ENCODE measurements around the gene ZNF579. TPM values are rescaled to one million over a fixed set of nuclear protein-coding genes. Genes with fewer than 3 reads are reported as not detected.

The ZNF579 gene
- polyA plus RNA-seq, 1 donor from 2014 or later, result 7.4 TPM

DNA sequence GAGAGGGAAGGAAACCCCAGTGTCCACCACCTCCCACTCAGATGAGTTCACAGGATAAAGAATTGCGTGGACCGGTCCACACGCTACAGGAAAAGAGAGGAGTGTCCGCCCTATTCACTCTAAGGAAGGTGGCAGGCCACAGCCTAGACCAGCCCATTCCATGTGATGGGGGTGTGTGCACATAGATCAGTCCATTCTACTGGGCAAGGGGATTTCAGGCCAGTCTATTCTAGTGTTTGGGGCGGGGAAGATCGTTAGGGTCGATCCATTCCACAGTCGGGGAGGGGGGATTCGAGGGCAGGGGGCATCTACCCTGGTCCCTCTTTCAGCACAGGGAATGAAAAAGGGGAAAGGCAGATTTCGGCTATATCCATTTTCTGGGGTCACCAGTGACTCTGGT lies 10.9 kb upstream of the ZNF579 start:
- no peaks in the 10 kb centered on the region for H3K27me3 ChIP-seq (ENCODE audit: insufficient read depth, low read depth, low read length)
- no peak overlapping the region for H3K4me3 ChIP-seq (ENCODE audit: low read length)
- TF ChIP-seq SMC3 (conservative IDR thresholded peaks at IDR 0.05; ENCODE audit: poor library complexity) (no peak), POLR2AphosphoS5 (IDR thresholded peaks at IDR 0.05) (no peak), RAD21 (conservative IDR thresholded peaks at IDR 0.05) (no peak), REST (IDR thresholded peaks at IDR 0.05; ENCODE audit: borderline replicate concordance) (no peak), MXI1 (conservative IDR thresholded peaks at IDR 0.05; ENCODE audit: poor library complexity, severe bottlenecking) (no peak), CTCF (IDR thresholded peaks at IDR 0.05; ENCODE audit: poor library complexity, severe bottlenecking) (no peak), EP300 (conservative IDR thresholded peaks at IDR 0.05; ENCODE audit: poor library complexity, severe bottlenecking) (no peak), EZH2 (IDR thresholded peaks at IDR 0.05; ENCODE audit: borderline replicate concordance, insufficient read depth, low read length, poor library complexity, severe bottlenecking) (no peak)
- no peak overlapping the region for H2AFZ ChIP-seq (ENCODE audit: low read depth, low read length)
- H3K9me3 ChIP-seq (ENCODE audit: low read length), result no peaks in the 10 kb centered on the region
- H4K20me1 ChIP-seq (ENCODE audit: insufficient read depth), result no peaks in the 10 kb centered on the region
- H3F3A ChIP-seq (ENCODE audit: insufficient read depth, low read length, poor library complexity, severe bottlenecking), result no peaks in the 10 kb centered on the region
- no peak overlapping the region for H3K27ac ChIP-seq (ENCODE audit: low read length)
- H3K9ac ChIP-seq (ENCODE audit: low read length), result no peak overlapping the region
- no peaks in the 10 kb centered on the region for H3K79me2 ChIP-seq (replicated peaks; ENCODE audit: insufficient read depth, low read length)
- no peaks in the 10 kb centered on the region for H3K9me2 ChIP-seq (ENCODE audit: insufficient read depth, low read length)
- H3K36me3 ChIP-seq (ENCODE audit: insufficient read depth, low read length), result peaks cover 6% of the 10 kb centered on the region
- no peak overlapping the region for H3K4me2 ChIP-seq (ENCODE audit: low read length)

DNA sequence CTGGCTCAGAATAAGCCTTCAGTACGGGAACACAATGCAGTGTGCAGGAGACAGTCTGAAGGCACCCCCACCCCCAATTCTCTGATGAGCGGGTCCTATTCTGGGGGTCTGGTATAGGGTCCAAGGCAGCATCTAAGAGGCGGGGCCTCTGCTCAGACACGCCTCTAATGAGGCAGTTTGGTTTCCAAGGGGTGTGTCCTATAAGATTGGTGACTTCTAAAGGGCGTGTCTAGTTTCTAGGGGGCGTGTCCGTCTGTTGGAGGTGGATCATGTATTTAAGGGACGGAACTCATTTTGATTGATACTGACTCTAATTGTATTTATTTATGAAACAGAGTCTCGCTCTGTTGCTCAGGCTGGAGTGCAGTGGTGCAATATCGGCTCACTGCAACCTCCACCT lies 10.0 kb upstream of the ZNF579 start:
- Histone ChIP-seq H3K9me3 (ENCODE audit: low read length) (no peaks in the 10 kb centered on the region), H3K9me2 (ENCODE audit: insufficient read depth, low read length) (no peaks in the 10 kb centered on the region), H3K9ac (ENCODE audit: low read length) (no peak overlapping the region), H3K36me3 (ENCODE audit: insufficient read depth, low read length) (peaks cover 6% of the 10 kb centered on the region), H3F3A (ENCODE audit: insufficient read depth, low read length, poor library complexity, severe bottlenecking) (no peaks in the 10 kb centered on the region), H3K27ac (ENCODE audit: low read length) (no peak overlapping the region), H3K79me2 (replicated peaks; ENCODE audit: insufficient read depth, low read length) (no peaks in the 10 kb centered on the region), H3K27me3 (ENCODE audit: insufficient read depth, low read depth, low read length) (no peaks in the 10 kb centered on the region), H2AFZ (ENCODE audit: low read depth, low read length) (no peak overlapping the region), H4K20me1 (ENCODE audit: insufficient read depth) (no peaks in the 10 kb centered on the region), H3K4me3 (ENCODE audit: low read length) (no peak overlapping the region), H3K4me2 (ENCODE audit: low read length) (no peak overlapping the region)
- TF ChIP-seq EZH2 (IDR thresholded peaks at IDR 0.05; ENCODE audit: borderline replicate concordance, insufficient read depth, low read length, poor library complexity, severe bottlenecking), result no peak
- no peak for TF ChIP-seq RAD21 (conservative IDR thresholded peaks at IDR 0.05)

GRCh38 chr19:55590109-55590508 lies 9.5 kb upstream of the ZNF579 start:
- Histone ChIP-seq H3K4me2 (ENCODE audit: low read length) (no peak overlapping the region), H3K27ac (ENCODE audit: low read length) (no peak overlapping the region), H3K79me2 (replicated peaks; ENCODE audit: insufficient read depth, low read length) (no peaks in the 10 kb centered on the region), H3K9me2 (ENCODE audit: insufficient read depth, low read length) (no peaks in the 10 kb centered on the region), H3K36me3 (ENCODE audit: insufficient read depth, low read length) (peaks cover 6% of the 10 kb centered on the region), H3K27me3 (ENCODE audit: insufficient read depth, low read depth, low read length) (no peaks in the 10 kb centered on the region), H4K20me1 (ENCODE audit: insufficient read depth) (no peaks in the 10 kb centered on the region), H3K9ac (ENCODE audit: low read length) (no peak overlapping the region), H2AFZ (ENCODE audit: low read depth, low read length) (no peak overlapping the region), H3F3A (ENCODE audit: insufficient read depth, low read length, poor library complexity, severe bottlenecking) (no peaks in the 10 kb centered on the region), H3K9me3 (ENCODE audit: low read length) (no peaks in the 10 kb centered on the region), H3K4me3 (ENCODE audit: low read length) (no peak overlapping the region)
- TF ChIP-seq SMC3 (conservative IDR thresholded peaks at IDR 0.05; ENCODE audit: poor library complexity) (no peak), RAD21 (conservative IDR thresholded peaks at IDR 0.05) (no peak), EZH2 (IDR thresholded peaks at IDR 0.05; ENCODE audit: borderline replicate concordance, insufficient read depth, low read length, poor library complexity, severe bottlenecking) (no peak), TAF1 (IDR thresholded peaks at IDR 0.05; ENCODE audit: low read depth) (no peak), REST (IDR thresholded peaks at IDR 0.05; ENCODE audit: borderline replicate concordance) (no peak), EP300 (conservative IDR thresholded peaks at IDR 0.05; ENCODE audit: poor library complexity, severe bottlenecking) (no peak), POLR2AphosphoS5 (IDR thresholded peaks at IDR 0.05) (no peak), CTCF (IDR thresholded peaks at IDR 0.05; ENCODE audit: poor library complexity, severe bottlenecking) (no peak), MXI1 (conservative IDR thresholded peaks at IDR 0.05; ENCODE audit: poor library complexity, severe bottlenecking) (no peak)

Data from neural cell (in vitro differentiated cells).